Stimulated activated CD8-positive, alpha-beta memory T cell treated with anti-CD3 and anti-CD28 coated beads, Interleukin-12 subunit alpha, Interleukin-12 subunit beta, amount 100 ng/mL, for 24 hours (primary cell): Measurements from ENCODE around the gene ECM2.

ENCODE experiments used
- DNase-seq: peaks from one replicate; pipeline ENCODE4 v3.0.0-alpha.2; 2020; ENCODE audit errors: extremely low read depth

The ECM2 gene

DNA sequence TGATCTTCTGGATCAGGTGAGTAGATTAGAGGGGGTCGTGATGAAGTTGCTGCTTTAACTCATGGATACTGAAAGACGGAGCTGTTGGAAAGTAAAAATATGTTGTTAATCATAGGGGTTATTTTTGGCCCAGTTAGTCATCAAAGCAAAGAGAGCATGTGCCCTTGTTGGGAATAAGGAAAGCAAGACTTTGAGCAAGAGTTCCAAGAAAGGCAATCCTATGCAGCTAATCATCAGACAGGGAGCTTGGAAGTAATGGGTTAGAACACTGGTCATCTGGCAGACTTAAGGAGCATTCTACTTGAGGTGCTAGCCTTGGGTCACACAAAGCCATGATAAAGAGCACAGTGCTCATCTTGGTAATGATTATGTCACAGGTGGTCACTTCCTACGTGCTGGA is 71.8 kb downstream of the ECM2 start:
- no peak for DNase-seq

- DNase-seq = no peak
Observed at GRCh38 chr9:92463387-92463786, 72.4 kb downstream of the ECM2 start.

- no peak for DNase-seq
Observed at GRCh38 chr9:92457576-92457975, 78.2 kb downstream of the ECM2 start.

GRCh38 chr9:92455217-92455616 is 80.6 kb downstream of the ECM2 start:
- DNase-seq = no peak

- no peak for DNase-seq
Observed at GRCh38 chr9:92446536-92446935, 89.3 kb downstream of the ECM2 start.
